Measurements from ENCODE around the gene TAGLN3. TPM values are rescaled to one million over a fixed set of nuclear protein-coding genes. Genes with fewer than 3 reads are reported as not detected.

The TAGLN3 gene
- total RNA-seq, 1 experiment from 2014 or later: not detected

DNA sequence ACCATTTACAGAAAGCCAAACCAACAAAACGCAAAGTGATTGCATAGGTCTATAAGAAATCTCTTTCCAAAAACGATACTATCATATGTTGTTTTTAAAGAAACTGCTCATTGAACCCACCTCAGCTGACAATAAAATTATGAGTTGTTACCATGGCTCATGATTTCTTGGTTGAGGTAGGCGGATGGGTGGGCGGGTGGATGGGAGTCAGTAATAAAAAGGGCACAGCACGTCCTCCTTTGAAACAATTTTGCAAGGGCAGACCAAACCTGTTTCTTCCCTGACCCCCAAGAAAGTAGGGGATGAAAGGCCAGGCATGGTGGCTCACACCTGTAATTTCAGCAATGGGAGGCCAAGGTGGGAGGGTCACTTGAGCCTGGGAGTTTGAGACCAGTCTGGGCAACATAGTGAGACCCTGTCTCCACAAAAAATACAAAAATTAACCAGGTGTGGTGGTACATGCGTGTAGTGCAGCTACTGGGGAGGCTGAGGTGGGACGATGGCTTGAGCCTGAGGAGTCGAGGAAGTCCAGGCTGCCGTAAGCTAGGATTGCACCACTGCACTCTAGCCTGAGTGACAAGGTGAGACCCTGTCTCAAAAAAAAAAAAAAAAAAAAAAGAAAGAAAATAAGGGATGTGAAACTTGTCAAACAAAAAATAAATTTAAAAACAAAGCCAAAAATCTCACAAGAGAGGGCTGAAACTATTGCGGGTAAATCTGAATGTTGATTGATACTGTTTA is 17.8 kb upstream of the TAGLN3 start:
- no TSS peak for BruUV-seq (replicated peaks)
- TF ChIP-seq SIN3A (IDR thresholded peaks at IDR 0.05; ENCODE audit: borderline replicate concordance, insufficient read depth, low read depth, low read length) (no peak), POLR2AphosphoS5 (IDR thresholded peaks at IDR 0.05; ENCODE audit: low read depth, low read length) (no peak), TCF7L2 (IDR thresholded peaks at IDR 0.05; ENCODE audit: low read depth, low read length) (no peak)
- TF ChIP-seq, protein P1, sequence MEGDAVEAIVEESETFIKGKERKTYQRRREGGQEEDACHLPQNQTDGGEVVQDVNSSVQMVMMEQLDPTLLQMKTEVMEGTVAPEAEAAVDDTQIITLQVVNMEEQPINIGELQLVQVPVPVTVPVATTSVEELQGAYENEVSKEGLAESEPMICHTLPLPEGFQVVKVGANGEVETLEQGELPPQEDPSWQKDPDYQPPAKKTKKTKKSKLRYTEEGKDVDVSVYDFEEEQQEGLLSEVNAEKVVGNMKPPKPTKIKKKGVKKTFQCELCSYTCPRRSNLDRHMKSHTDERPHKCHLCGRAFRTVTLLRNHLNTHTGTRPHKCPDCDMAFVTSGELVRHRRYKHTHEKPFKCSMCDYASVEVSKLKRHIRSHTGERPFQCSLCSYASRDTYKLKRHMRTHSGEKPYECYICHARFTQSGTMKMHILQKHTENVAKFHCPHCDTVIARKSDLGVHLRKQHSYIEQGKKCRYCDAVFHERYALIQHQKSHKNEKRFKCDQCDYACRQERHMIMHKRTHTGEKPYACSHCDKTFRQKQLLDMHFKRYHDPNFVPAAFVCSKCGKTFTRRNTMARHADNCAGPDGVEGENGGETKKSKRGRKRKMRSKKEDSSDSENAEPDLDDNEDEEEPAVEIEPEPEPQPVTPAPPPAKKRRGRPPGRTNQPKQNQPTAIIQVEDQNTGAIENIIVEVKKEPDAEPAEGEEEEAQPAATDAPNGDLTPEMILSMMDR (IDR thresholded peaks at IDR 0.05): no peak
- TF ChIP-seq, protein P2, sequence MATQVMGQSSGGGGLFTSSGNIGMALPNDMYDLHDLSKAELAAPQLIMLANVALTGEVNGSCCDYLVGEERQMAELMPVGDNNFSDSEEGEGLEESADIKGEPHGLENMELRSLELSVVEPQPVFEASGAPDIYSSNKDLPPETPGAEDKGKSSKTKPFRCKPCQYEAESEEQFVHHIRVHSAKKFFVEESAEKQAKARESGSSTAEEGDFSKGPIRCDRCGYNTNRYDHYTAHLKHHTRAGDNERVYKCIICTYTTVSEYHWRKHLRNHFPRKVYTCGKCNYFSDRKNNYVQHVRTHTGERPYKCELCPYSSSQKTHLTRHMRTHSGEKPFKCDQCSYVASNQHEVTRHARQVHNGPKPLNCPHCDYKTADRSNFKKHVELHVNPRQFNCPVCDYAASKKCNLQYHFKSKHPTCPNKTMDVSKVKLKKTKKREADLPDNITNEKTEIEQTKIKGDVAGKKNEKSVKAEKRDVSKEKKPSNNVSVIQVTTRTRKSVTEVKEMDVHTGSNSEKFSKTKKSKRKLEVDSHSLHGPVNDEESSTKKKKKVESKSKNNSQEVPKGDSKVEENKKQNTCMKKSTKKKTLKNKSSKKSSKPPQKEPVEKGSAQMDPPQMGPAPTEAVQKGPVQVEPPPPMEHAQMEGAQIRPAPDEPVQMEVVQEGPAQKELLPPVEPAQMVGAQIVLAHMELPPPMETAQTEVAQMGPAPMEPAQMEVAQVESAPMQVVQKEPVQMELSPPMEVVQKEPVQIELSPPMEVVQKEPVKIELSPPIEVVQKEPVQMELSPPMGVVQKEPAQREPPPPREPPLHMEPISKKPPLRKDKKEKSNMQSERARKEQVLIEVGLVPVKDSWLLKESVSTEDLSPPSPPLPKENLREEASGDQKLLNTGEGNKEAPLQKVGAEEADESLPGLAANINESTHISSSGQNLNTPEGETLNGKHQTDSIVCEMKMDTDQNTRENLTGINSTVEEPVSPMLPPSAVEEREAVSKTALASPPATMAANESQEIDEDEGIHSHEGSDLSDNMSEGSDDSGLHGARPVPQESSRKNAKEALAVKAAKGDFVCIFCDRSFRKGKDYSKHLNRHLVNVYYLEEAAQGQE (IDR thresholded peaks at IDR 0.05; ENCODE audit: insufficient read depth in 1 of 2, low read depth in 2 of 2, low read length in 1 of 2): no peak
- POLR2A ChIA-PET: interaction anchor here (0.6 kb wide), 1 partner anchor 9 kb away, joined by 7 read pairs; no protein-coding TSS in a partner anchor
- no peak overlapping the region for H3K27ac ChIP-seq (ENCODE audit: low read length)
- no peaks in the 10 kb centered on the region for H3K9me3 ChIP-seq (ENCODE audit: control insufficient read depth, insufficient read depth, low read depth, low read length)
- in situ Hi-C loops (cut with HindIII; ENCODE audit: low pct_unique_long_range_greater_than_20kb, low sequenced_read_pairs): no loop called here
- CTCF ChIA-PET: no interaction called here
- DNase-seq (ENCODE audit: low read depth, low spot score) (no peak), ATAC-seq (no peak)
- intact Hi-C loops (cut with micrococcal nuclease; ENCODE audit: unreplicated experiment): no loop called here
- peaks cover 16% of the 10 kb centered on the region for H3K36me3 ChIP-seq (ENCODE audit: control insufficient read depth, insufficient read depth, low read length)
- peaks cover 11% of the 10 kb centered on the region; the same call in 1 of the 2 replicates for H3K4me1 ChIP-seq (ENCODE audit: control insufficient read depth, insufficient read depth, low read length)
- H3K27me3 ChIP-seq (ENCODE audit: control insufficient read depth, insufficient read depth, low read length): peaks cover 3% of the 10 kb centered on the region; the same call in 1 of the 2 replicates
- no peak overlapping the region for H3K4me3 ChIP-seq (ENCODE audit: low read depth in 2 of 2, low read length in 2 of 2)

GRCh38 chr3:111981457-111981763 is 17.3 kb upstream of the TAGLN3 start:
- DNase-seq (ENCODE audit: low read depth, low spot score) (no peak), ATAC-seq (no peak)
- Histone ChIP-seq H3K4me3 (ENCODE audit: low read depth in 2 of 2, low read length in 2 of 2) (no peak overlapping the region), H3K4me1 (ENCODE audit: control insufficient read depth, insufficient read depth, low read length) (peaks cover 11% of the 10 kb centered on the region; the same call in 1 of the 2 replicates), H3K27me3 (ENCODE audit: control insufficient read depth, insufficient read depth, low read length) (no peaks in the 10 kb centered on the region), H3K9me3 (ENCODE audit: control insufficient read depth, insufficient read depth, low read depth, low read length) (no peaks in the 10 kb centered on the region), H3K27ac (ENCODE audit: low read length) (no peak overlapping the region), H3K36me3 (ENCODE audit: control insufficient read depth, insufficient read depth, low read length) (peaks cover 17% of the 10 kb centered on the region)
- no TSS peak for BruUV-seq (replicated peaks)
- intact Hi-C loops (cut with micrococcal nuclease; ENCODE audit: unreplicated experiment): no loop called here
- TF ChIP-seq SIN3A (IDR thresholded peaks at IDR 0.05; ENCODE audit: borderline replicate concordance, insufficient read depth, low read depth, low read length): no peak
- TF ChIP-seq TCF7L2 (IDR thresholded peaks at IDR 0.05; ENCODE audit: low read depth, low read length): no peak
- TF ChIP-seq, protein P2 (IDR thresholded peaks at IDR 0.05; ENCODE audit: insufficient read depth in 1 of 2, low read depth in 2 of 2, low read length in 1 of 2): no peak
- TF ChIP-seq, protein P1 (IDR thresholded peaks at IDR 0.05): no peak
- TF ChIP-seq POLR2AphosphoS5 (IDR thresholded peaks at IDR 0.05; ENCODE audit: low read depth, low read length): no peak
- in situ Hi-C loops (cut with HindIII; ENCODE audit: low pct_unique_long_range_greater_than_20kb, low sequenced_read_pairs): no loop called here
- POLR2A ChIA-PET: no interaction called here
- CTCF ChIA-PET: no interaction called here
